Hypothalamus (tissue), 51 donors: ENCODE data around the gene CALD1.

Experiments
- DNase-seq, 51 donors: peaks; one replicate each; lab custom pipeline; 2025; lab: John Stamatoyannopoulos, UW

CALD1 gene

DNA sequence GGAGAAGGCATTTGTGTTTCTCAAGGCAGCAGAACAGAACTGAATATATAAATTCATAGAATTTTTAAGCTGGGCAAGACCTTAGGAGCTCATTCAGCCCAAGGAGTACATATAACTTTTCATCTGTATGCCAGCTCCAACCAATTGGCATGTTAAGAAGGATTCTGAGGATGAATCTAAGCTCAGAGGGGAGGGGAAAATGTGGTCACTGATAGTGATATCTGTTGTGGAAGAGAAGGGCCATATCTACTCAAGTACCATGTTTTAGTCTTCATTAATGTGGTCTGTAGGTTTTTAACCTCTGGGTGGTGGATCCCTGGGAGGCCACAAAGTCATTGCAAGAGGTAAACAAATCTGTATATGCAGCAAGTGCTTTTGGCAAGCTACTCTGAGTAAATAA is 6.4 kb downstream of the CALD1 start:
- DNase-seq: no peak

DNA sequence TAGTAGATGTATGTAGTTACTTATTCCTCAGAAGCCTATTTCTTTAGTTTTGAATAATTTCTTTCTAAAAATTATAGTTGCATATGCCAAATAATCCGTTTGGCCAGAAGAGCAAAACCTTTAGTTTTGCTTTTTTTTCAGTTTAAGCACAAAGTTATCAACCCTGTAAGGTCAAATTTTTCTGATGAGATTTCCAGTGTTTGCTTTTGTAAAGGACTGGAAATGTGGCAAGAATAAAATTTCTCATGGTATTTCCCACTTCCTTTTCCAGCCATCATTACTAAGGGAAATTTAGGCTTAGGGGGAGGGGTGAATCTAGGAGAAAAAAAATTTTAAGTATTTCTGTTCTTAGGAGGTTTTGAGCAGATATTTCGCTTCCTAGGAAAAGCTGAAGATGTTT is 7.6 kb downstream of the CALD1 start:
- no peak for DNase-seq

DNA sequence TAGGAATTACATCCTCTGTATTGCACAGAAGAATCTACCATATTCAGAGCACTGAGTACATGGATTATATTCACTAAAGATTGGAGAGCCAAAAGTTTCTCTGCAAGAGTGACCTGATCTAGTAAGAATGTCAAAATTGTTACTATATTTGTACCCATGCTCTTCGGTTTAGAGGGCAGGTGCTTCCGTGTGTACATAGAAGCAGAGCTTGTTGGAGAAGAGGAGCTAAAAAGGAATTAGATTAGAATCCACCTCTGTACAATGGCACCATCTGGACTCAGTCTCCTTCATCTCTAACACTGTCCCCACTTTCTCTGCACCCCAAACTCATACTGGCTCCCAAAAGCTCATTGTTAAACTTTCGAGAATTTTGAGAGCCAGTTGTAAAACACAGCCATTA is 8.3 kb downstream of the CALD1 start:
- no peak for DNase-seq

DNA sequence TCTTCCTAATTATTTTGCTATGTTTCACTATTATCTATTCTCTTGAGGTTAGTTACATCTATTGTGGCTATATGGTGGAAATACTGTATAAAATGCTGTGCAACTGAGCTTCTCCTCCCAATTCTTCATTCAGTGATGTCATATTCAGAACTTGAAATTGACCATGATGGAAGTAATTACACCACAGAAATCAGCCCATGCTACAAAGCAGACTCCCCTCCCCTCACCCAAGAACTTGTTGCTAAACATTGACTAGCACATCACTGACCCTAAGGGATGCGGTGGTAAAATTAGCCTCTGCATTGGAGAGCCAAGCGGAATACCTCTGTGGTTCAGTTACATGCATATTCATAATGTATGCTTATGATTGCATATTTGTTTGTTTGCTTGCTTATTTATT is 8.8 kb downstream of the CALD1 start:
- no peak for DNase-seq

DNA sequence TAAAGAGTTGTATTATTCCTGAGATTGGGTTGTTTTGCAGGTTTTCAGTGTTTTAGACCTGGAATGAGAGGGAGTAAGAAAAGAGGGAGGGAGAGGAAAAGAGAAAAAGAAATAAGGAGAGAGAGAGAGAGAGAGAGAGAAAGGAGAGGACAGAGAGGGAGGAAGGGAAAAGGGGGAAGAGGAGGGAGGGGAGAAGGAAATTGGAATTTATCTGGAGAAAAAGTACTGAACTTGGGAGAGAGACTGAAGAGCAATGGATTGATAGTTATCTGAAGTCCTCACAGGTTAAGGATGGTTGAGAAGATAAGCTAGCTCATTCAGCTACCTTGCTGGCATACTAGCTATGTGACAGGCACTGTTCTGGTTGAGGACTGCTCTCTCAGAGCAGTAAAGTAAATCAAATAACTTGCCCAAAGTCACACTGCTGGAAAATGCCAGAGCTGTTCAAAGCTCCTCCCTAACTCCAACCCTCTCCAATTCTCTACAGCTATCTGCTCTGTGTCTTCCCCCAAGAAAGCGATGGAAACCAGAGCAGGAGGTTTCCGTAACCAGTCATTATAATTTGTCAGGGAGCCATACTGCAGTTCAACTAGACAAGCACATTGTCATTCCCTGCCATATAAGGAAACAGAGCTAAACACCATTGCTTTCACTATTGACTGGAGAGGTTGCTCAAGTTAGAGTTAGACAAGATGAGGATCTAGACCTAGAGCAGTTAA is 10.7 kb downstream of the CALD1 start:
- no peak for DNase-seq

DNA sequence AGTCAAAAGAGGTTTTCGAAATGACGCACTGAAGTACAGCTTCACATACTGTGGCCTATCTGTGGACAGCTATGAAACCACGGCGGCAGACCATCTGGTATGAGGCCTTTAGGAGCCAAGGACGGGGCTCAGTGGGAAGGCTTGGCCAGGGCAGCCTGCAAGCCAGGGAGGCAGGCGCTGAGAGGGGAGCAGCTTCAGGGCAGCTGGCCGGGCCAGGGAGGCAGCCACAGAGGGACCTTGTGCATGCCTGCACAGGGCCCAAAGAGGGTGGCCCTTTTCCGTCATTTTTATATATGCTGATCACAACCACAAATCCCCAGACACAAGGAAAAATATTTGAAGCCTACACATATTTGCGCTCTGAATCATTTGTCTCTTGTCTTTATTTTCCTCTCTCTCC is 13.5 kb downstream of the CALD1 start:
- DNase-seq: no peak

DNA sequence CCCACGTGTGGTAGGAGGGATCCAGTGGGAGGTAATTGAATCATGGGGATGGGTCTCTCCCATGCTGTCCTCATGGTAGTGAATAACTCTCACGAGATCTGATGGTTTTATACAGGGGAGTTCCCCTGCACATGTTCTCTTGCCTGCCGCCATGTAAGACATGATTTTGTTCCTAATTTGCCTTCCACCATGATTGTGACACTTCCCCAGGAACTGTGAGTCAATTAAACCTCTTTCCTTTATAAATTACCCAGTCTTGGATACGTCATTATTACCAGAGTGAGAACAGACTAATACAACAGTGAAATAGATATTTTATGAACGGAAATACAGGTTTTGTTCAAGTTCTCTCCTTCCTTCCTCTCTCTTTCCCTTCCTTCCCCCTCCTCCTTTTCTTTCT is 15.8 kb downstream of the CALD1 start:
- DNase-seq: no peak

DNA sequence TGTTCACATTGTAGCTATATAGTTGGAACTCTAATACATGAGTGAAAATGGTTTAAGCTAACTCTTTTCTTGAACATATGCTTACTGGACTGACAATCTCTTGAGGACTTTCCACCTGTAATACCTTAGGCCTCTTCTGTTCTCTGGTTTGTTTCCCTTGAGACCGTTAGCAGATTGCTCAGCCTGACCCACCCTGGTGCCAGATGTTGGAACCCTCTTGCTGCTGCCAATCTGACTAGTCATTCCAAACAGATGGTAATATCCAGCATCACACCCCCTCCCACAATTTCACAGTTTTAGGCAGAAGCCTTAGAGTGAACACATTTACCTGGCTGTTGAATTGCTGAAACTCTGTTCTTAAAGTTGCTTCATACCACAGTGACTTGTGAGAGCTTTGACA is 18.7 kb downstream of the CALD1 start:
- DNase-seq: no peak

DNA sequence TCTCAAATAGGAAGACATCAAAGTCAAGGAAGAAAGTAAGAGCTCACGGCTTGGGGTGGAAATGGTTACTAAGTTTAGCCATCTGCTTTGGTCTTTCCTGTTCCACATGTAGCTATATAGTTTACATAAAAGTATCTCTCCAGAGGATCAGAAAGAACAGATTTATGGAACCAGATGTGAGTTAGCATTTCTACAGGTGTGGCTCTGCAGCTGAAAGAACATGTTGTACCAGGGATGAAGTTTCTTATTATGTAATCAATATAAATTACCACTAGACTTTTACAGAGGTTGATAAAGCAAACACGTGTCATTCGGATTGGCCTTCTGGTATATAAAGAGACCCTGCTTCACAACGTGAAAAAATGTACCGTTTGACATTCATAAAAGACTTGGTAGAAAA is 19.9 kb downstream of the CALD1 start:
- DNase-seq: no peak

DNA sequence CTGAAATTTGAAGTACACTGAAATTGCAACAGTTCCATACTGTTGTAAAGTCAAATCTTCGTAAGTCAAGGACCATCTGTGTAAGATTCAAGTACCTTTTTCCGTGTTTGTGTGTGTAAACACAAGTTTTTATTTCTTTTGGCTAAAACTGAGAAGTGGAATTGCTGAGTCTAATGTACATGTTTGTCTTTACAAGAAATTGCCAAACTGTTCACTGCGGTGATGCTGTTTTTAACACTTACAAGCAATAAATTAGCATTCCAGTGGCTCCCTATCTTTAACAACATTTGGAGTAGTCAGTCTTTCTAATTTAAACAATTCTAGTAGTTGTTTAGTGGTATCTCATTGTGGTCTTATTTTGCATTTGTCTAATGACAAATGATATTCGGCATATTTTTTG is 23.3 kb downstream of the CALD1 start:
- no peak for DNase-seq

DNA sequence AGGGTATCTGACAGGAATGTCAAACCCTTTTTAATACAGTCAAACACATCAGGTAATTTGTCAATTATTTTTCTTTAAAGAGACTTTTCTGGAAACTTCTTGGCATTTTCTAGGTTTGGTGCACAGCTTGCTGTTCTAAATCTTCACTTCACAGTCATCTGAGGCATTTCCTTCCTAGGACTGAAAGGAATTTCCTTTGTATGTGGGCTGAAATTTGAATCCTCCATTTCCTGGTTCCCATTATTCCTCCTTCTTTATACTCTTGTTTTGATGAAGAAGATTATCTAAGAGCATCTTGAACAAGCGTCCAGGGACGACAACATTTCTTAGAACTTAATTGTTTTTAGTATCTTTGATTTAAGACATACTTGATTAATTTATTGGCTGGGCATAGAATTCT is 24.9 kb downstream of the CALD1 start:
- no peak for DNase-seq

DNA sequence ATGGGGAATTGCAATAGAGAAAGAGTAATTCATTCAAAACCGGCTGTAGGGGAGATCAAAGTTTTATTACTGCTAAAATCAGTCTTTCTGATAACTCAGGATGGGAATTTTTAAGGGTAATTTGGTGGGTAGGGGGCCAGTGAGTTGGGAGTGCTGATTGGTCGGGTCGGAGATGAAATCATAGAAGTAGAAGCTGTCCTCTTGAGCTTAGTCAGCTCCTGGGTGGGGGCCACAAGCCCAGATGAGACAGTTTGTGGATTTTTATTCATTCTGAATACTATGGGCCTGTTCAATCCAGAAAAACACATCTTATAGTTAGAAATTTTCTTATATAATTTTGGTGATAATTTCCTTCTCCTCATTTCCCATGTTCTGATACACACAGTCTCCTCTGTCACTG is 25.4 kb downstream of the CALD1 start:
- DNase-seq: no peak

DNA sequence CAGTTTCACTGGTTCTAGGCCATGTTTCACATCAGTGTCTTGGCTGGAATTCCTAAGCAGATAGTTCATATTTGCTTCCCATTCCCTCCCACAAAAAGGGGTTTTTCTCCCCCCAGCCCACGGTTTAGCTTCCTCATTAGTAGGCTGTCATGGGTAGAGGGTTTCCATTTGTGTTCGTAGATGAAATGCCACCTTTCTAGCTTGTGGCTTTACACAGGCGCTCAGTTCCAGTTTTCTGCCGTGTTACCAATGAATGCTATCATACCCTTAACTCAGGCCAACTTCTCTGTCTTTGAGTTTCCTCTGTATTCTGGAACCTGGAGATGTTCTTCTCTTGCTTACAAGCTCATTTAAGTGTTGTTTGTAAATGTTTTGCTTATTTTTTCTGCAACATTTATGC is 26.8 kb downstream of the CALD1 start:
- DNase-seq: no peak

DNA sequence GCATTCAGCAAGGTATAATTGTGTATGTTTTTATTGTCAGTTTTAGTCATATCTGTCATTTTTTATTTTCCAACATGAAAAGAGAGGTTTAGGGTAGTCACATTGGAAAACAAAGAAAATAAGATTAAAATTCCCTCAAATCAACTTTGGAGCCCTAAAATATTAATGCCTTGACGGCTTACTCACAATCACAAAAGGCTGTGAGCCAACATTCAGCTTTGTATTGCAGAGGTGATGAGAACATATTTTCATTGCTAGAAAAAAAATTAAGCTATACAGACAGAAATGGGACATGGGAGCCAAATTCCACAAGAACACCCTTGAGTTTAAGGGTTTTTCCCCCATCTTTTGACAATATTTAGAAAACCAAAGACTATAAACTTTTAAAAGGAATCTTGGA is 30.2 kb downstream of the CALD1 start:
- DNase-seq: no peak

DNA sequence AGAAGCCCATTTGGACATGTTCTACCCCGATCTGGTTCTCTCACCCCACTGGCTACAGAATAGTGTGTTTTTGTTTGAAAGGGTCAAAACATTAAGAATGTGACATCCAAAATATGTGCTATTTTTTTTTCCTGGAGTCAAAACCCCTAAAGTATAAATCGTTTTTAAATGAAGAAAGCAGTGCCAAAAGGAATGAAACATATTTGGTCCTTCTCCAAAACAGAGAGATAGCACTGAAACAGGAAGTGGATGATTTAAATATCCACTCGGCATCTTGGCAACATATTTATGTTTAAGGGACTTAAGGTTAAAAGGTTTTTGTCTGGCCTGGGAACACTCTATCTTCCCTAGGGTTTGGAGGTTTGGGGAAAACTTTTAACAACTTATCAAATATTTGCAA is 32.3 kb downstream of the CALD1 start:
- no peak for DNase-seq

DNA sequence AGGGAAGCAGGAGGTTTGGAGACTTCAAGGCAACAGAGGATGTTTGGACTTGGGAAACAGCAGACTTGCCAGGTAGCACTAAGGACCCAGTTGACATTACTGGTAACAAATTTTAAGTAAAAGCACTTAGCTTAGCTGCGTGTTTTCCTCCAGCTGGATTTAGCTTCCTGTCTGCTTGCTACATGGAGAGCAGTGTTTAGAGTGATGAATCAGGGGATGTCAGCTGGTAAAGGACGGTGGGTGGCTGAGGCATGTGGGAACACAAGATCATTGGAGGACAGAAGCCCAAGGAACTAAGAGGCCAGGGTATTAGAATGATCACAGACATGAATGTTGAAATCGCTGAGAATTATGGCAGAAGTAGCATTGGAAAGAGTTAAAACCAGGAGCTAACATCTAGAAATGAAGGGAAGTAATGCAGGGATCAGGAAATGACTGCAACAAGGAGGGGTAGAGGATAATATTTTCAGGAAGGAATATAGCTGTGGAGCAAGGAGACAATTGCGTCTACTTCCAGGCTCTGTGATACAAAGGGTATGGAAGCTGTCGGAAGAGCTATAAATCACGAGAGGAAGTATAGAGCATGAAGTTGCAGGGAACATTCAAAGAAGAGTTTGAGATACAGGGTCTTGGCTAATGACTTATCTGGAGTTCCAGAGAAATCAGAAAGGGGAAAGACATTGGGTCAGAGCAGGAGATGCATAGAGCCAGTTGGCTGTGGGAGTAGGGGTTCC is 34.4 kb downstream of the CALD1 start:
- no peak for DNase-seq

DNA sequence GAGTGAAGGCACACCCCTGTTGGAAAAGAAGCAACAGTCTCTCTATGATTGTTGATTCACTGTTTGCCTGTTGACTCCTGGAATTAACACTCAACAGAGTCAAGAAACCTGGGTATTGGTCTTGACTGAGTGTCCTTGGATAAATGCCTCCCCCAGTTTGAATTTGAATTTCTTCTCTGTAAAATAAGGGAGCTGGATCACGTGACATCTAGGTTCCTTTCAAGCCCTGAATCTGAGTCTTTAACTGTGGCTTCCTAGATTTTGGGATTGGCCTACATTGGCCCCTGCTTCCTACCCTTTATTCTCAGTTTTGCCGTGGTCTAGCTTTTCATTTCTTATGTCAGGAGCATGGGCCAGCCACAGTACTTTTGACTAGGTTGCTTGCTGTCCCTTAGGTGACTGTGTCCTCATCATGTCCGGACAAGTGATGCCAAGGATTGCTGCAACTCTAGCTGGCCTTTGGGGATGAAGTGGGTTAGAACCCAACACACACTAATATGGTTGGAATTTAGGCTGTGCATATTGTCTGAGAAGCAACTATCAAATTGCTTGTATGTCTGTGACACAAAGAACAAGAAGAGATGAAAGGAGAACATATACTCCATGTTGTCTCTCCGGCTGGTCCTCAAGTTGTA is 35.4 kb downstream of the CALD1 start:
- no peak for DNase-seq

DNA sequence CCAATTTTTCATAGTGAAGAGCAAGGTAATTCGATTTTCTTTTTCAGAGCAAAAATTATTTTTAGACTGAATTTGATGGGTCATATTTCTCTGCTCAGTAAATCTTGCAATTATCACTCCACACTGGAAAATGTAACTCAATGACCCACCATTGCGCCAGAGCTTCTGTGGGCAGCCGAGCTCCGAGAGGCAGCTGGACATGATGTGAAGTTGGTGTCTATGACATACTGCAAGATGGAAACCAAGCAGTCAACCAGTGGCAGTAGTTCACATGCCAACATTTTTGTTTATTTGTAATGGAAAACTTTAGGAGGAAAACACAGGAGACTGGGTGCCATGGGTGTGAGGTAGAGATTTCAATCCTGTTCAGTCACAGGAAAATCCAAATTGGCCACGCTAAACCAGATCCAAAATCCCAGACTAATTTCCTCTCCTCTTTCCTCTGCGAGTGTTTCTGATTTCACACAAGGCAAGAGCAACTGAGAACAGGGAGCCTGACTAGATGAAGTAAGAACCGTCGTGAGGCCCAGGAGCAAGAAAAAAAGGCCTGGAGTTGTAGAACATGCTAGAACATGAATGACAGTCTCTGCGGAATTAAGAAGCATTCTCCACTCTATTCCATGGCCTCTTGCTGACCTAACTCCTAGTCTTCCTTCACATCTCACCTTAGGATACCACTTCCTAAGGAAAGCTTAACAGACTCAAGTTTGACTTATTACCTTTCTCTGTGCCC is 39.3 kb downstream of the CALD1 start:
- DNase-seq: no peak

DNA sequence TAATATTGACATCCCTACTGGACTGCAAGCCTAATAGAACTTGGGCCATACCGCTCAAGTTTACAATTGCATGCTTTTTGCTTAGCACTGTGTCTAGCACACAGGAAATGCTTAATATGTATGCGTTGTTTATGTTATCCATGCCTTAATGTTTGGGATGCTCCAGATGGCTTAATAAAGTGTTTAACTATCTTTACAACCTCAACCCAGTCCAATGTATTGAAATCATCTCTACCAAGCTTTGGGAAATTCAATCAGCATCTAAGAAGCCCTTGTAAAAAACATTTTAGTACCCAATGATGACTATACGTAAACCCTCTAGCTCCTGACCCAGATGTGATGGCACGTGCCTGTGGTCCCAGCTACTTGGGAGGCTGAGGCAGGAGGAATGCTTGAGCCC is 40.0 kb downstream of the CALD1 start:
- DNase-seq: no peak

DNA sequence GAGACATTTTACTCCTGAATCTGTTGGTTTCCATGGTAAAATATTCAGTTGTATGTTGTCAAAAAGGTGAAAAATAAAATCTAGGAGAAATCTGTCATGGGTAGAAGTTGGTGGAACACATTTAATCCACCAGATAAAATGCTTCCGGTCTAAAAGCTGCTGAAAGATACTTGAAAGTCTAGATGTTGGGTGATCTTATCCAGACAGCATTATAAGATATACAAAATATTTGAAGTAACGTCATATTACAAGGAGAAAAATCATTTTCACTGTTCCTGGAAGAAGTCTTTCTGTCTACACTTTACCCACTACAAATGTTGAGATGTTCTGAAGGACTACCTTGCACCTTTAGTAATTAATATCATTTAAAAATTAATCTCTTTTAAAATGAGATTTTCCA is 40.9 kb downstream of the CALD1 start:
- no peak for DNase-seq

DNA sequence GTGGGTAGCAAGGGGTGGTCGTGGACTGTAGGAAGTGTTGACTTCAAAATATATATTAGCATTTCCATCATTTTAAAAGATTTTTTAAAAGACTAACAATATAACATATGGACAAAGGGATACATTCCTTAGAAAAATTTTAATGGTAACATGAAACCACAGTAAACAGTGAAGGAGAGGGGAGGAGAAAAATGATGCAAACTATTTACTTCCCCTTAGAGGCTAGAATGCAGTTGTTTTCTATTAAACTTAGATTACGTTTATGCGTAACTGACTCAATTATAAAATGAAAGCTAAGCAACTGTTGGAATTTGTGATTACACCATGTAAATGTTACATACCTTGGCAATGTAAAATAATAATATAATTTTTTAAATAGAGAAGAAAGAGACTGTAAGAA is 41.3 kb downstream of the CALD1 start:
- no peak for DNase-seq

DNA sequence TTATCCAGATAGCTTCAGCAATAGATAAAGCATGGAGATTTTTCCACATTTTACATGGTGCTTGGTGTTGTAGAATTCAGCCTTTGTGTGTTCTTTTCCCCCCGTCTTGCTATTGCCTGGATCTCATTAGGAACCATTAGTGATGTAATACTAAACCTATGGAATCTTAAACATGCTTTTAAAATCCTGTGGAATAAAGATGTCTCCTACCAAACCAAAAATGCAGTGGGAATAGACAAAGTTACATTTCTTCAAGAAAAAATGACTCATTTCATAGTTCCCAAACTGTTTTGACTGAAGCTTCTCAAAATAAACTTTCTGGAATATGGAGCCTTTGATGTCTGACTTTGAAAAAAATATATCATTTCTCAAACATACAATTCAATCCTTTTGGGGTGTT is 44.0 kb downstream of the CALD1 start:
- DNase-seq: no peak
